HepG2 (cell line): ENCODE results near the gene JPH2. TPM values are rescaled to one million over a fixed set of nuclear protein-coding genes. Genes with fewer than 3 reads are reported as not detected.

Experiments
- AGO1 ChIP-seq: fragments of 200-400 bp; formaldehyde crosslinking; IDR thresholded peaks from 2 replicates; pipeline ENCODE4 v1.6.1; 2017; ENCODE audit warnings: mild to moderate bottlenecking, low read depth, low read length, moderate library complexity; ENCODE audit not compliant: poor library complexity, severe bottlenecking
- ATF1 ChIP-seq: IDR thresholded peaks from 2 replicates; pipeline ENCODE4 v1.6.1; 2016; ENCODE audit warnings: mild to moderate bottlenecking, control low read depth
- BCLAF1 ChIP-seq: fragments of 450-650 bp; IDR thresholded peaks from 2 replicates; pipeline ENCODE4 v1.6.1; 2017; ENCODE audit warnings: mild to moderate bottlenecking
- BRD4 ChIP-seq: sonication (generic); formaldehyde crosslinking; IDR thresholded peaks from 2 replicates; pipeline ENCODE4 v1.4.0; 2020; ENCODE audit warnings: missing genetic modification reagents
- CENPX ChIP-seq: sonication (generic); formaldehyde crosslinking; IDR thresholded peaks from 2 replicates; pipeline ENCODE4 v1.9.0; 2021; ENCODE audit warnings: mild to moderate bottlenecking, missing genetic modification reagents, moderate library complexity
- ETV5 ChIP-seq: IDR thresholded peaks from 2 replicates; pipeline ENCODE4 v1.6.1; 2018; ENCODE audit warnings: missing biosample characterization, missing genetic modification reagents, inconsistent platforms, borderline replicate concordance
- FOXK1 ChIP-seq: sonication (generic); formaldehyde crosslinking; IDR thresholded peaks from 2 replicates; pipeline ENCODE4 v1.4.0; 2020; ENCODE audit warnings: low read depth, missing genetic modification reagents, borderline replicate concordance
- GABPA ChIP-seq, 2 experiments: IDR thresholded peaks; 2 replicates each; pipeline ENCODE4 v1.6.1; 2011 to 2016; ENCODE audit warnings: low read depth in 2 of 2, low read length in 1 of 2, missing biosample characterization in 1 of 2, missing genetic modification characterization in 1 of 2
- GTF3A ChIP-seq: sonication (generic); formaldehyde crosslinking; conservative IDR thresholded peaks from 2 replicates; pipeline ENCODE4 v1.4.0; 2020; ENCODE audit warnings: mild to moderate bottlenecking, missing genetic modification reagents
- ISX ChIP-seq: sonication (generic); formaldehyde crosslinking; conservative IDR thresholded peaks from 2 replicates; pipeline ENCODE4 v1.5.0; 2020; ENCODE audit warnings: missing genetic modification reagents
- MED1 ChIP-seq: sonication (generic); formaldehyde crosslinking; IDR thresholded peaks from 2 replicates; pipeline ENCODE4 v1.4.0; 2020; ENCODE audit warnings: missing genetic modification reagents
- MEIS2 ChIP-seq: sonication (generic); formaldehyde crosslinking; IDR thresholded peaks from 2 replicates; pipeline ENCODE4 v1.9.0; 2021; ENCODE audit warnings: mild to moderate bottlenecking, missing genetic modification reagents
- PHF5A ChIP-seq: IDR thresholded peaks from one replicate; pipeline ENCODE4 v1.6.1; 2018; ENCODE audit warnings: low read depth, missing genetic modification reagents; ENCODE audit not compliant: unreplicated experiment
- PITX1 ChIP-seq: sonication (generic); formaldehyde crosslinking; IDR thresholded peaks from 2 replicates; pipeline ENCODE4 v1.5.1; 2020; ENCODE audit warnings: mild to moderate bottlenecking, missing genetic modification reagents
- PLRG1 ChIP-seq: fragments of 450-650 bp; conservative IDR thresholded peaks from 2 replicates; pipeline ENCODE4 v1.6.1; 2016
- POLR2AphosphoS5 ChIP-seq: IDR thresholded peaks from 2 replicates; pipeline ENCODE4 v1.6.1; 2012; ENCODE audit warnings: low read depth, low read length
- RBM22 ChIP-seq: fragments of 200-400 bp; formaldehyde crosslinking; optimal IDR thresholded peaks from 2 replicates; pipeline ENCODE3; 2017; ENCODE audit warnings: mild to moderate bottlenecking, low read length, moderate library complexity
- SMAD9 ChIP-seq: sonication (generic); formaldehyde crosslinking; IDR thresholded peaks from 2 replicates; pipeline ENCODE4 v1.5.1; 2020; ENCODE audit warnings: mild to moderate bottlenecking, missing genetic modification reagents
- SNAI1 ChIP-seq: sonication (generic); formaldehyde crosslinking; IDR thresholded peaks from 2 replicates; pipeline ENCODE4 v1.5.0; 2020; ENCODE audit warnings: mild to moderate bottlenecking, missing genetic modification reagents, borderline replicate concordance
- THAP11 ChIP-seq: IDR thresholded peaks from 2 replicates; pipeline ENCODE4 v1.6.1; 2016; ENCODE audit warnings: missing biosample characterization, missing genetic modification reagents
- ZBTB44 ChIP-seq: sonication (generic); formaldehyde crosslinking; IDR thresholded peaks from 2 replicates; pipeline ENCODE4 v1.4.0; 2020; ENCODE audit warnings: missing genetic modification reagents
- ZBTB7A ChIP-seq: sonication (generic); formaldehyde crosslinking; IDR thresholded peaks from 2 replicates; pipeline ENCODE4 v1.8.0; 2022; ENCODE audit warnings: mild to moderate bottlenecking, missing genetic modification reagents
- ZNF138 ChIP-seq: sonication (generic); formaldehyde crosslinking; IDR thresholded peaks from 2 replicates; pipeline ENCODE4 v1.5.0; 2020; ENCODE audit warnings: mild to moderate bottlenecking, low read depth, missing genetic modification reagents
- ZNF235 ChIP-seq: sonication (generic); formaldehyde crosslinking; IDR thresholded peaks from 2 replicates; pipeline ENCODE4 v1.8.1; 2023; ENCODE audit warnings: mild to moderate bottlenecking, missing genetic modification reagents, borderline replicate concordance
- ZNF317 ChIP-seq: sonication (generic); formaldehyde crosslinking; IDR thresholded peaks from 2 replicates; pipeline ENCODE4 v1.5.0; 2020; ENCODE audit warnings: mild to moderate bottlenecking, missing genetic modification reagents
- ZNF333 ChIP-seq: sonication (generic); formaldehyde crosslinking; IDR thresholded peaks from 2 replicates; pipeline ENCODE4 v1.4.0; 2020; ENCODE audit warnings: mild to moderate bottlenecking, missing genetic modification reagents, borderline replicate concordance
- ZNF33B ChIP-seq: sonication (generic); formaldehyde crosslinking; IDR thresholded peaks from 2 replicates; pipeline ENCODE4 v1.5.1; 2020; ENCODE audit warnings: mild to moderate bottlenecking, missing genetic modification reagents
- ZNF576 ChIP-seq: sonication (generic); formaldehyde crosslinking; IDR thresholded peaks from 2 replicates; pipeline ENCODE4 v1.4.0; 2020; ENCODE audit warnings: mild to moderate bottlenecking, missing genetic modification reagents
- polyA plus RNA-seq, 8 experiments: library from polyadenylated mRNA; depleted of rRNA in 3 of 8; stranded (reverse) in 7 of 8; unstranded in 1 of 8; fragments of >200 nt; fragmentation: Illumina TruSeq in 4 of 8; extraction: Trizol in 4 of 8; gene quantifications; 2 replicates each; pipeline versions ENCODE4 v1.2.1 to v1.2.3, GENCODE V29; 2011 to 2016; ENCODE audit warnings: low read depth in 4 of 8, missing spikeins in 1 of 8, mixed read lengths in 1 of 8; ENCODE audit not compliant: insufficient read depth in 1 of 8
- total RNA-seq, 5 experiments: library from RNA; depleted of rRNA; stranded (reverse); fragments of >200 nt; fragmentation: Illumina TruSeq; extraction: Trizol; gene quantifications; 2 replicates each; pipeline ENCODE4 v1.2.3, GENCODE V29; 2016; ENCODE audit warnings: low read depth in 1 of 5

Gene JPH2
- total and polyA plus RNA-seq, 2 of the 13 experiments (the other 11 are each of a cell fraction or from before 2014, with no cell fraction given): 0.42 TPM; not detected in 1

GRCh38 chr20:44217342-44218092, 30.5 kb upstream of the JPH2 start (continued):
- TF ChIP-seq SNAI1 (CRISPR knock-in tag): no peak
- no peak for TF ChIP-seq ETV5 (CRISPR knock-in tag)
- TF ChIP-seq BRD4 (CRISPR knock-in tag): no peak
- TF ChIP-seq SMAD9: no peak
- no peak for TF ChIP-seq RBM22
- no peak for TF ChIP-seq ATF1
- no peak for TF ChIP-seq AGO1
- no peak for TF ChIP-seq PITX1 (CRISPR knock-in tag)
- no peak for TF ChIP-seq CENPX (CRISPR knock-in tag)
- TF ChIP-seq MEIS2 (CRISPR knock-in tag): no peak
- TF ChIP-seq MED1 (CRISPR knock-in tag): 0 out of 2 replicates have a peak, but pooled peaks have one; percentile 31
- no peak for TF ChIP-seq ZNF235
- TF ChIP-seq ZNF138: peak; percentile 39; the same call in 1 of the 2 replicates
- TF ChIP-seq GTF3A (CRISPR knock-in tag): no peak
- TF ChIP-seq ZBTB7A (CRISPR knock-in tag): no peak
- TF ChIP-seq POLR2AphosphoS5: no peak
- no peak for TF ChIP-seq GABPA (IDR thresholded peaks at IDR 0.05; ENCODE audit: low read depth, low read length)
- no peak for TF ChIP-seq GABPA (CRISPR knock-in tag; IDR thresholded peaks at IDR 0.05; ENCODE audit: low read depth)
- no peak for TF ChIP-seq ZBTB44 (CRISPR knock-in tag)
- TF ChIP-seq ZNF576: no peak
- TF ChIP-seq PHF5A (CRISPR knock-in tag): no peak
- TF ChIP-seq ZNF333: no peak
- TF ChIP-seq THAP11: no peak; the same call in 1 of the 2 replicates
- TF ChIP-seq FOXK1 (CRISPR knock-in tag): no peak
- TF ChIP-seq ZNF317 (CRISPR knock-in tag): no peak
- no peak for TF ChIP-seq ZNF33B (CRISPR knock-in tag)
- no peak for TF ChIP-seq ISX
- no peak for TF ChIP-seq PLRG1
- no peak for TF ChIP-seq BCLAF1
